GM19468 (cell line): ENCODE results near the gene LCE1A.

Source experiments
- ATAC-seq: cut with Tn5 transposase; IDR thresholded peaks from one replicate; pipeline ENCODE4 v1.9.1; 2021; ENCODE audit warnings: mild to moderate bottlenecking, moderate library complexity, moderate number of reproducible peaks; ENCODE audit not compliant: unreplicated experiment; ENCODE audit errors: extremely low read depth

LCE1A gene

GRCh38 chr1:152827173-152827572, at the start of gene LCE1A:
LCE1A (plus strand) TSS chr1:152827473; CDS start chr1:152827473, 0 bp downstream.
- ATAC-seq: no peak

- no peak for ATAC-seq
Observed at GRCh38 chr1:152777510-152778137, 49.6 kb upstream of the LCE1A start.

GRCh38 chr1:152783095-152783494, 44.2 kb upstream of the LCE1A start:
- no peak for ATAC-seq

GRCh38 chr1:152786077-152786476, 41.2 kb upstream of the LCE1A start, which contains the start of gene LCE1E:
LCE1E (plus strand) TSS chr1:152786257; CDS start chr1:152787300, 1,043 bp downstream.
- no peak for ATAC-seq

GRCh38 chr1:152795686-152796085, 31.6 kb upstream of the LCE1A start:
- ATAC-seq: no peak

GRCh38 chr1:152796421-152796820, 30.9 kb upstream of the LCE1A start, which contains the start of gene LCE1D:
LCE1D (plus strand) TSS chr1:152796721; CDS start chr1:152797795, 1,074 bp downstream.
- no peak for ATAC-seq

GRCh38 chr1:152801333-152801732, 25.9 kb upstream of the LCE1A start:
- no peak for ATAC-seq

- ATAC-seq: no peak
Observed at GRCh38 chr1:152806576-152806975, 20.7 kb upstream of the LCE1A start, which contains the start of gene LCE1C. LCE1C (minus strand) TSS chr1:152806651; CDS start chr1:152805478, 1,173 bp downstream.

- ATAC-seq: no peak
Observed at GRCh38 chr1:152811050-152811449, 16.2 kb upstream of the LCE1A start.

GRCh38 chr1:152811671-152812070, 15.6 kb upstream of the LCE1A start, which contains the start of gene LCE1B:
LCE1B (plus strand) TSS chr1:152811971; CDS start chr1:152812447, 476 bp downstream.
- no peak for ATAC-seq

GRCh38 chr1:152817309-152817708, 10.0 kb upstream of the LCE1A start:
- no peak for ATAC-seq

- ATAC-seq: no peak
Observed at GRCh38 chr1:152823294-152823693, 4.0 kb upstream of the LCE1A start.

GRCh38 chr1:152824964-152825363, 2.3 kb upstream of the LCE1A start:
- ATAC-seq: no peak

- ATAC-seq: no peak
Observed at GRCh38 chr1:152836870-152837269, 9.6 kb downstream of the LCE1A start.

- no peak for ATAC-seq
Observed at GRCh38 chr1:152842556-152842955, 15.3 kb downstream of the LCE1A start, which contains the start of gene LCE6A. LCE6A (plus strand) TSS chr1:152842856; CDS start chr1:152843521, 665 bp downstream.

- ATAC-seq: no peak
Observed at GRCh38 chr1:152855661-152856060, 28.4 kb downstream of the LCE1A start.

GRCh38 chr1:152858062-152858461, 30.8 kb downstream of the LCE1A start:
- ATAC-seq: no peak

- ATAC-seq: no peak
Observed at GRCh38 chr1:152859696-152860095, 32.4 kb downstream of the LCE1A start, which contains the start of gene LCE7A. LCE7A (plus strand) TSS chr1:152859996; CDS start chr1:152860698, 702 bp downstream.

GRCh38 chr1:152860129-152860528, 32.9 kb downstream of the LCE1A start:
- ATAC-seq: no peak

- ATAC-seq: no peak
Observed at GRCh38 chr1:152861374-152861773, 34.1 kb downstream of the LCE1A start.

GRCh38 chr1:152864443-152864842, 37.2 kb downstream of the LCE1A start:
- no peak for ATAC-seq

GRCh38 chr1:152866321-152866720, 39.0 kb downstream of the LCE1A start:
- ATAC-seq: no peak
